ENCODE results near the gene DAPL1.
"Not testable (repeated sequence)": the region's sequence is repeated elsewhere in the genome, so short reads cannot be mapped to it uniquely, and the experiment has no call there.

Gene DAPL1

GRCh38 chr2:158830201-158830600 is 35.1 kb downstream of the DAPL1 start:
- H3K4me1 ChIP-seq (ENCODE audit: control insufficient read depth, insufficient read depth, low read length), result no peaks in the 10 kb centered on the region
- H3K27me3 ChIP-seq (ENCODE audit: control insufficient read depth, insufficient read depth, low read length), result no peaks in the 10 kb centered on the region
- H3K4me3 ChIP-seq (ENCODE audit: low read length), result no peak overlapping the region
- no peak overlapping the region for H3K27ac ChIP-seq (ENCODE audit: low read depth, low read length)
- H3K9ac ChIP-seq (ENCODE audit: low read length), result no peak overlapping the region
- no peaks in the 10 kb centered on the region for H3K36me3 ChIP-seq (ENCODE audit: control insufficient read depth, insufficient read depth, low read length)

GRCh38 chr2:158835431-158835830 is 40.3 kb downstream of the DAPL1 start:
- Histone ChIP-seq H3K4me3 (ENCODE audit: low read length) (no peak overlapping the region), H3K27ac (ENCODE audit: low read depth, low read length) (no peak overlapping the region), H3K36me3 (ENCODE audit: control insufficient read depth, insufficient read depth, low read length) (no peaks in the 10 kb centered on the region), H3K4me1 (ENCODE audit: control insufficient read depth, insufficient read depth, low read length) (no peaks in the 10 kb centered on the region), H3K27me3 (ENCODE audit: control insufficient read depth, insufficient read depth, low read length) (no peaks in the 10 kb centered on the region), H3K9ac (ENCODE audit: low read length) (no peak overlapping the region)

DNA sequence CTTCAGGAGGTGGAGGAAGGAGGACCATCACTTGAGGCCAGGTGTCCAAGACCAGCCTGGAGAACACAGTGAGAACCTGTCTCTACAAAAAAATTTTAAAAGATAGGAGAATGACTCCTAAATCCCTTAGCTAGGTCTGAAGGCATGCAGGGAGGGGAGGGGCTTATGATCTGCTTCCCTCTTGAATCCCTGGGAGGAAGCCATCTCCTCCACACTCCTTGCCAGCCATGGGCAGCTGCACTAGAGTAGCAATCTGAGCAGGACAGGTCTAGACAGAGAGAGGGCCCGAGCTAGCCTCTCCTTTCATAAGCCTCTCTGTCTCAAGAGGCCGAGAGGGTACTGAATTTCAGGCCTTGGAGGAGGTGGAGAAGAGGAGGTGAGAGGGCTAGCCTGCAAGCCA is 42.5 kb downstream of the DAPL1 start:
- H3K4me1 ChIP-seq (ENCODE audit: control insufficient read depth, insufficient read depth, low read length), result no peaks in the 10 kb centered on the region
- no peaks in the 10 kb centered on the region for H3K36me3 ChIP-seq (ENCODE audit: control insufficient read depth, insufficient read depth, low read length)
- no peak overlapping the region for H3K9ac ChIP-seq (ENCODE audit: low read length)
- H3K4me3 ChIP-seq (ENCODE audit: low read length), result no peak overlapping the region
- no peaks in the 10 kb centered on the region for H3K27me3 ChIP-seq (ENCODE audit: control insufficient read depth, insufficient read depth, low read length)
- no peak overlapping the region for H3K27ac ChIP-seq (ENCODE audit: low read depth, low read length)

DNA sequence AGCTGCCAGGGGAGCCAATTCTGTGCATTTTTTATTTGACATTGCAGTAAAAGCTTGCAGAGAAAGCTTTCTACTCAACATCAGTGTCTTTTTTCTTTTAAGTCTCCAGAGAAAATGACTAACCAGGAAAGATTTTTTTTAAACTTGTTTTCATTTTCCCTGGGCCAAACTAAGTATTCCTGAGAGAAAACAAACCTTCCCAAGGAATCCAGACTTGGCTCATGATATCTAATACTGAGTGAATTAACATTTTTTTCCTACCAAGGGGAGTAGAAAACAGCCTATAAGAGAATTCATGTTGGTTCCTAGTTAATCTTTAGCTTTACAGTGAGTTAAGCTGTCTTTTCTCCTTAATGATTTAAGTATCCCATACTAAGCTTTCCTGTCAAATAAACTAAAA is 46.7 kb downstream of the DAPL1 start:
- Histone ChIP-seq H3K36me3 (ENCODE audit: control insufficient read depth, insufficient read depth, low read length) (no peaks in the 10 kb centered on the region), H3K9ac (ENCODE audit: low read length) (no peak overlapping the region), H3K4me3 (ENCODE audit: low read length) (no peak overlapping the region), H3K27ac (ENCODE audit: low read depth, low read length) (no peak overlapping the region), H3K4me1 (ENCODE audit: control insufficient read depth, insufficient read depth, low read length) (peaks cover 2% of the 10 kb centered on the region), H3K27me3 (ENCODE audit: control insufficient read depth, insufficient read depth, low read length) (no peaks in the 10 kb centered on the region)

- Histone ChIP-seq H3K27ac (ENCODE audit: low read depth, low read length) (no peak overlapping the region), H3K36me3 (ENCODE audit: control insufficient read depth, insufficient read depth, low read length) (no peaks in the 10 kb centered on the region), H3K4me3 (ENCODE audit: low read length) (no peak overlapping the region), H3K4me1 (ENCODE audit: control insufficient read depth, insufficient read depth, low read length) (peaks cover 2% of the 10 kb centered on the region), H3K27me3 (ENCODE audit: control insufficient read depth, insufficient read depth, low read length) (no peaks in the 10 kb centered on the region), H3K9ac (ENCODE audit: low read length) (no peak overlapping the region)
Measured at GRCh38 chr2:158845444-158845843, 50.3 kb downstream of the DAPL1 start.

DNA sequence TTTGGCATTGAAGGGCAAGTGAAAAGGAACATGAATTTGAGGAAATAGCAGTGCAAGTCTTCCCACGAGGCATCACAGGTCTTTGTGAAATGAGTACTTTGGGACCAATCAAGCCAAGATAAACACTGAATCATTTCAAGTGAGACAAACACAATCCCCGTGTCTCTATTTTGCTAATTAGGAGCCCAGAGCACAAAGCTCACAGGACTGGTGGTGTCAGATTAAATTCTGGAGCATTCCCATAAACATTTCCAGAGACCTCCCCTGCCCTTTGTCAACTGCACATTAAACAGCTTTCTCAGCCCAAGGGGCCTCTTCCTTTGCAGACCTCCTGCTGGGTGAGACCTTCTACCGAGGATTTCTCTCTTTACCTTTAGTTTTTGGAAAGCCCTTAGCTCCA is 50.7 kb downstream of the DAPL1 start:
- Histone ChIP-seq H3K4me3 (ENCODE audit: low read length) (no peak overlapping the region), H3K9ac (ENCODE audit: low read length) (no peak overlapping the region), H3K27ac (ENCODE audit: low read depth, low read length) (no peak overlapping the region), H3K4me1 (ENCODE audit: control insufficient read depth, insufficient read depth, low read length) (peaks cover 2% of the 10 kb centered on the region), H3K27me3 (ENCODE audit: control insufficient read depth, insufficient read depth, low read length) (no peaks in the 10 kb centered on the region), H3K36me3 (ENCODE audit: control insufficient read depth, insufficient read depth, low read length) (no peaks in the 10 kb centered on the region)

GRCh38 chr2:158847526-158847925 is 52.4 kb downstream of the DAPL1 start:
- H3K9ac ChIP-seq (ENCODE audit: low read length); H3K27ac ChIP-seq (ENCODE audit: low read depth, low read length); H3K27me3 ChIP-seq (ENCODE audit: control insufficient read depth, insufficient read depth, low read length); H3K36me3 ChIP-seq (ENCODE audit: control insufficient read depth, insufficient read depth, low read length); H3K4me1 ChIP-seq (ENCODE audit: control insufficient read depth, insufficient read depth, low read length); H3K4me3 ChIP-seq (ENCODE audit: low read length): not testable (repeated sequence)

- not testable (repeated sequence) for H3K4me3 ChIP-seq (ENCODE audit: low read length); H3K9ac ChIP-seq (ENCODE audit: low read length); H3K27me3 ChIP-seq (ENCODE audit: control insufficient read depth, insufficient read depth, low read length); H3K36me3 ChIP-seq (ENCODE audit: control insufficient read depth, insufficient read depth, low read length); H3K27ac ChIP-seq (ENCODE audit: low read depth, low read length); H3K4me1 ChIP-seq (ENCODE audit: control insufficient read depth, insufficient read depth, low read length)
Measured at GRCh38 chr2:158848031-158848970, 53.2 kb downstream of the DAPL1 start.

DNA sequence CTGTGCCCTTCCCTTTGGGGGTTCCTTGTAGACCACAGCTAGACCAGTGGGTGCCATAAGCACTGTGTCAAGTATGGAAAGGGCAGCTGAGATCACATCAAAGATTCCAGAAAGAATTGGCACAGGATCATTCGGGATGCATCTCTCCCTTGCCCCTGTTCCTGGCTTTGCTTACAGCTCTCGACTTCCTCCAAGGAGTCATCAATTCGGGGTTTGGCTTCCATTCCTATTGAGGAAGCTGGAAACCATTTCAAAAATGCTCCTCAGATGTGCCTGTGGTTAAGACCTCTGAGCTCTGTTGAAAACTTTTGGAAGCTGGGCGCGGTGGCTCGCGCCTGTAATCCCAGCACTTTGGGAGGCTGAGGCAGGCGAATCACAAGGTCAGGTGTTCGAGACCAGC is 65.1 kb downstream of the DAPL1 start:
- not testable (repeated sequence) for H3K36me3 ChIP-seq (ENCODE audit: control insufficient read depth, insufficient read depth, low read length); H3K4me1 ChIP-seq (ENCODE audit: control insufficient read depth, insufficient read depth, low read length); H3K27ac ChIP-seq (ENCODE audit: low read depth, low read length); H3K9ac ChIP-seq (ENCODE audit: low read length); H3K4me3 ChIP-seq (ENCODE audit: low read length); H3K27me3 ChIP-seq (ENCODE audit: control insufficient read depth, insufficient read depth, low read length)

GRCh38 chr2:158861626-158862025 is 66.5 kb downstream of the DAPL1 start:
- H3K4me1 ChIP-seq (ENCODE audit: control insufficient read depth, insufficient read depth, low read length); H3K9ac ChIP-seq (ENCODE audit: low read length); H3K4me3 ChIP-seq (ENCODE audit: low read length); H3K27ac ChIP-seq (ENCODE audit: low read depth, low read length); H3K36me3 ChIP-seq (ENCODE audit: control insufficient read depth, insufficient read depth, low read length); H3K27me3 ChIP-seq (ENCODE audit: control insufficient read depth, insufficient read depth, low read length): not testable (repeated sequence)

GRCh38 chr2:158865469-158865868 is 70.4 kb downstream of the DAPL1 start:
- not testable (repeated sequence) for H3K27ac ChIP-seq (ENCODE audit: low read depth, low read length); H3K4me3 ChIP-seq (ENCODE audit: low read length); H3K36me3 ChIP-seq (ENCODE audit: control insufficient read depth, insufficient read depth, low read length); H3K27me3 ChIP-seq (ENCODE audit: control insufficient read depth, insufficient read depth, low read length); H3K9ac ChIP-seq (ENCODE audit: low read length); H3K4me1 ChIP-seq (ENCODE audit: control insufficient read depth, insufficient read depth, low read length)

All from rectal smooth muscle tissue (tissue), 1 donor.